Endothelial cell of umbilical vein (primary cell): ENCODE results near the gene ATP9B.

Experiments used
- CTCF ChIP-seq, 2 donors: IDR thresholded peaks; 1 replicate in 1 of 2; 2 replicates in 1 of 2; pipeline ENCODE4 v1.5.1; 2011; ENCODE audit warnings: low read length in 2 of 2, mild to moderate bottlenecking in 2 of 2, moderate library complexity in 2 of 2, control low read depth in 1 of 2, inconsistent platforms in 1 of 2, low read depth in 1 of 2; ENCODE audit not compliant: insufficient read depth in 1 of 2; ENCODE audit errors: extremely low read depth in 1 of 2
- EZH2 ChIP-seq: IDR thresholded peaks from 2 replicates; pipeline ENCODE4 v1.6.1; 2012; ENCODE audit warnings: borderline replicate concordance, low read depth, mild to moderate bottlenecking, moderate library complexity, low read length, inconsistent platforms; ENCODE audit not compliant: severe bottlenecking
- FOS ChIP-seq: IDR thresholded peaks from 2 replicates; pipeline ENCODE4 v1.6.1; 2011; ENCODE audit warnings: mild to moderate bottlenecking, low read length, moderate library complexity, borderline replicate concordance; ENCODE audit not compliant: insufficient read depth
- MAX ChIP-seq: IDR thresholded peaks from 2 replicates; pipeline ENCODE4 v1.6.1; 2011; ENCODE audit not compliant: insufficient read depth, insufficient read length
- MYC ChIP-seq: IDR thresholded peaks from one replicate; pipeline ENCODE4 v1.6.1; 2011; ENCODE audit warnings: mild to moderate bottlenecking, low read depth, low read length
- POLR2A ChIP-seq: IDR thresholded peaks from 2 replicates; pipeline ENCODE4 v1.6.1; 2012; ENCODE audit warnings: low read depth, mild to moderate bottlenecking, control low read depth, low read length
- POLR2AphosphoS5 ChIP-seq: IDR thresholded peaks from 2 replicates; pipeline ENCODE4 v1.6.1; 2012; ENCODE audit warnings: low read depth, mild to moderate bottlenecking, control low read depth, low read length, moderate library complexity; ENCODE audit not compliant: insufficient read depth

GRCh38 chr18:79399275-79400081, 330.3 kb downstream of the ATP9B start:
- TF ChIP-seq POLR2A: no peak
- TF ChIP-seq CTCF (IDR thresholded peaks at IDR 0.05; ENCODE audit: extremely low read depth in 1 of 2, insufficient read depth in 1 of 2, low read depth in 1 of 2, low read length in 2 of 2): no peak
- no peak for TF ChIP-seq EZH2
- no peak for TF ChIP-seq MAX
- no peak for TF ChIP-seq MYC
- no peak for TF ChIP-seq POLR2AphosphoS5
- TF ChIP-seq FOS: no peak
